Stimulated activated CD8-positive, alpha-beta memory T cell treated with anti-CD3 and anti-CD28 coated beads, Interleukin-15, amount 100 ng/mL, for 24 hours (primary cell): Measurements from ENCODE around the gene AOAH.
"Not testable (repeated sequence)": the region's sequence is repeated elsewhere in the genome, so short reads cannot be mapped to it uniquely, and the experiment has no call there.

Experiments
- DNase-seq: peaks from one replicate; pipeline ENCODE4 v3.0.0-alpha.2; 2020; ENCODE audit warnings: low read depth

AOAH gene

DNA sequence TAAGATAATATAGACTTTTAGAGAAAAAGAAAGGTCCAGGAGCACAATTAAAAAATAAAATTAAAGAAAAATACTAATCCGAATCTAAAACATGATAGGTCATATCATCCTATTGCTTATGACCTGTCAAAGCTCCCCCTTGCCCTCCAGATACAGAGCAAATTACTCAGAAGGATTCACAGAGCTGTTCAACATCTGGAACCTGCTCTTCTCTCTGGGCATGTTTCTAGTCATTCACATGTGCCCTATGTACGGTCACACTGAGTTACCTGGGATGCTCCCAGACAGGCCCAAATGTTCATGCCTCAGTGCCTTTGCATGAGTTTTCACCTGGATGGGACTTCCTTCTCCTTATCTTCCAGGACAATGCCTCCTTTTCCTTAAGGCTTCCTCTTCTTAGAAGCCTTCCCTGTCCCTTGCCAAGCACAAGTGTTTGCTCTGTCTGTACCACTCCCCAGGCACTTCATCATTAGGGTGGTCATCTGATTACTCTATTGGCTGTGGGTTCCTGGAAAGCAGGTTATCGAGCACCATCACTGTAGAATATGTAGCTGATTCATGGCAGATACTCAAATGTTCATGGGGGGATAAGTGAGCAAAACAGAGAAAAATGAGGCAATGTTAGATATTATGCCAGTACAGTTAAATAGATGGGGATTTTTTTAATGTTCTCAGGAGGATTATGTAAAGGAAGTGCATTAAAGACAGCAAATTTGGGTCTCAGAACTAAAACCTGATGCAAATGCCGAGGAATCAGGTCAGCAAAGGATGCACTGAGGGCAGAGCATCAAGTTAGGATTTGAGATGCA, 12.0 kb upstream of the AOAH start:
- DNase-seq, result no peak

GRCh38 chr7:36735172-36735571, 10.9 kb upstream of the AOAH start:
- no peak for DNase-seq

DNA sequence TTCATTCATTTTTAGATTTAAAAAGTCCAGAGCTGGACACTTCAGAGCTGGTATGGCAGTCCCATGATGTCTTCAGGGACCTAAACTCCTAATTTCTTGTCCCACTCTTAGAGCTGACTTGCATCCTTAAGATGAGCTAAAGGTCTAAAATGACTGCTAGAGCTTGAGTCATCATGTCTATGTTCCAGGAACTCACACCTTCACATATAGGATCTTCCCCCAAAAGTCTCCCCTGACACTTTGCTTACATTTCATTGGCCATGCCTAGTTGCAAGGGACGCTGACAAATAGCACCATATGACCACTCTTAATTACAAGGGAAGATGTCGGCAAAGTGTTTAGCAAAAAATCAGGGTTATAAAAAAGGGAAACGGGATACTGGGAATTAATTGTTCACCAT, 10.4 kb upstream of the AOAH start:
- DNase-seq, result no peak

- no peak for DNase-seq
These were observed 9.1 kb upstream of the AOAH start for GRCh38 chr7:36733411-36733810.

GRCh38 chr7:36732806-36733205, 8.5 kb upstream of the AOAH start:
- no peak for DNase-seq

GRCh38 chr7:36730046-36730445, 5.8 kb upstream of the AOAH start:
- DNase-seq, result no peak

- DNase-seq, result no peak
These were observed 3.8 kb upstream of the AOAH start for GRCh38 chr7:36728143-36728542.

DNA sequence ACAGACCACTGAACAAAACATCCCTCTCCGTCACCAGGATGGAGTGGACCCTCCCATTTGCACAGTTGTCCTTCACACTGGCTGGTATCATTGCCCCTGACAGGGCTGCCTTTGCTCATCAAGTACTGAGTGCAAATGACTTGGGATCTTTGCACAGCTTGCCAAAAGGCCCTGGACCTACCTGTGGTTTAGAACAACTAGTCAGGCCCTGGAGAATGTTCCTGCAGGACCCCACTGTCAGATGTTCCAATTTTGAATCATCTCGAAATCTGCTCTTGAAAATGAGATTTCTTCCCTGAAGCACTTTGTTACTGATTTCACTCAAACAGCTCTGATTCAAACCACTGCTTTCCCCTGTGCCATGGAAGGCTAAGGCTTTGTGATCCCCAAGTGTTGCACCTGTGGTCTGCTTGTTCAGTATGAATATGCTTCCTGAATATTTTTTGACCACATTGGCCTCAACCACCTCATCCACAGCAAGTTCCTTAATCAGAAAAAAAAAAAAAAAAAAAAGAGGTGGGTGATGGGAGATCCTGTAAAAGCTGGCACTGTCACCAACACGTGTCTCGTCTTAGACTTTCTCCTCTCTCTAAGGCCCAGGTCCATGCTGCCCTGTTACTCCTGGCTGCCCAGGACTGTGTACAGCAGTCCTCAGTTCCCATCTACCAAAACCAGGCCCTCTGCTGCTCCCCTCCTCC, 2.7 kb upstream of the AOAH start:
- no peak for DNase-seq

GRCh38 chr7:36726311-36726710, 2.0 kb upstream of the AOAH start:
- no peak for DNase-seq

GRCh38 chr7:36724996-36725395, 702 bp upstream of the AOAH start:
- DNase-seq, result no peak

DNA sequence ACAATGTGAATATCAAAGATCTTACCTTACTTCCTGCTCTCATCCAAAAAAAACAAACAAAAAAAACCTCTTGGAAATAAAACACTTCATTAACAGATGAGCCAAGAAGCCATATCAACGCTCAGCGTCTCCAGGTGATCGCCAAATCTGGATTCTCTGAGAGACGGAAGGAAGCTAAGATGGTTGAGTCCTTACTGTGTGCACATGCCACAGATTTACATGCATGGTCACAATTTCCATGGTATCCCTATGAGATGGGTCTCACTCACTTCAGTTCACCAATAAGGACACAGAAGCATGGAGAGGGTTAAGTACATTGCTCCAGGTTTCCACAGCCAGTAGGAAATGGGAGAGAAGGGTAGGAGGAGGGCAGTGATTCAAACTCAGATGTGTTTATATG, 1.0 kb downstream of the AOAH start:
- DNase-seq, result no peak

GRCh38 chr7:36719083-36719632, 5.1 kb downstream of the AOAH start:
- no peak for DNase-seq

GRCh38 chr7:36717586-36717985, 6.7 kb downstream of the AOAH start:
- DNase-seq, result no peak

- DNase-seq, result not testable (repeated sequence)
These were observed 7.5 kb downstream of the AOAH start for GRCh38 chr7:36716802-36717201.

DNA sequence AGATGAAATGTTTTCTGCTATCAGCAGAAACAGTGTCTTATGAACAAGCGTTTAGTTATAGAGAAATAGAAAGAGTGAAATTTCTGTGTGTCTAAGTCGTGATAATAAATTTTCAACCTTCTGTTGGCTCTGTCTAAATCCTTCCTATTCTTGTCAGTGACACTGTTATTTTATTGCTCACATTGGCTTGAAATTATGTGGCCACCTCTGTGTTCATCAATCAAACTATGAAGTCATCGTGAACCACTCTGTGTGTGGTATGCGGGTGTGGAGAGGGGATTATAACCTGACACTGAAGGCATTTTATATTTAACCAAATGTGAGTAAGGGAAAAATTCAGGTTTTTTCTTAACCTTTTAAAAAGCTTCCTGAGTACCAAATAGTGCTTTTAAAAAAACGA, 12.3 kb downstream of the AOAH start:
- no peak for DNase-seq

- no peak for DNase-seq
These were observed 13.0 kb downstream of the AOAH start for GRCh38 chr7:36711256-36711655.

GRCh38 chr7:36710186-36710791, 14.0 kb downstream of the AOAH start:
- no peak for DNase-seq

DNA sequence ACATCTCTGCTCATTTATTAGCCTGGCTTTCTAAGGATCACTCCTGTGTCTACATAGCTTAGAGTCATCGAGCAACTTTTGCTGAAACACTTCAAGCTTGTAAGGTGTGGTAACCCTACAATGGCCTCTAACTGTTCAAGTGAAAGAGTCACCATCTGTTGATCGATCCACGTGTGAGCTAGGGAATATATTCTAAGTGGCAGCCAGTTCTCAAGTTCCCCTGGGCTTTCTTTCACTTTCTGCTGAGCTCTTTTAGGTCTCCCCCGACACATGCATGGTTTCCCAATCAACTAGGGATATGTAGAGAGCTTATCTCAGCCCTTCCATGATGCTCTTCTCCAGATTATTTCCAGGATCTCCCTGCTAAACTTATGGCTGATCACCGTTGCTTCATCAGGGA, 15.5 kb downstream of the AOAH start:
- no peak for DNase-seq

DNA sequence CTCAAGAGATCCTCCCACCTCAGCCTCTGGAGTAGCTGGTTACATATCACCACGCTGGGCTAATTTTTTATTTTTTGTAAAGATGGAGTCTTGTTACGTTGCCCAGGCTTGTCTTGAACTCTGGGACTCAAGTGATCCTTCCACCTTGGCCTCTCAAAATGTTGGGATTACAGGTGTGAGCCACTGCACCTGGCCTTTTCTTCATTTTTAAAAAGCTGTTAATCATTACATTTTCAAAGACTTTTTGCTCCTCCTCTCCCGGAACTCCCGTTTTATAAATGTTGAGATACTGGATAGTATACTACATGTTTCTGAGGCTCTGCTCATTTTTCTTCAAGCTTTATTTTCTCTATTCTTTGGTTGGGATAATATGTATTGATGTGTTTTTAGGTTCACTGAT, 16.4 kb downstream of the AOAH start:
- no peak for DNase-seq

DNA sequence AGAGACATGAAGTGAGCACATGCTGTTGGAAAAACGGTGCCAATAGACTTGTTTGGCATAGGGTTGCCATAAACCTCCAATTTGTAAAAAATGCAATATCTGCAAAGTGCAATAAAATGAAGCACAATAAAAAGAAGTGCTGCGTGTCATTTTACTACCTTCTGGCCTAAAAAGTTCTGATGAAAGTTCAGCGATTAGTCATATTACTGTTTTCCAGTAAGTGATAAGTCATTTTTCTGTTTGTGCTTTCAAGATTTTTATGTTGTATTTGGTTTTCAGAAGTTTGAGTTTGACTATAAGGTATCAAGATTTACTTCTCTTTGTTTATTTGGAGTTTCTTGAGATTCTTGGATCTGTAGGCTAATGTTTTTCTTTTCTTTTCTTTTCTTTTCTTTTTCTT, 16.8 kb downstream of the AOAH start:
- DNase-seq, result no peak

DNA sequence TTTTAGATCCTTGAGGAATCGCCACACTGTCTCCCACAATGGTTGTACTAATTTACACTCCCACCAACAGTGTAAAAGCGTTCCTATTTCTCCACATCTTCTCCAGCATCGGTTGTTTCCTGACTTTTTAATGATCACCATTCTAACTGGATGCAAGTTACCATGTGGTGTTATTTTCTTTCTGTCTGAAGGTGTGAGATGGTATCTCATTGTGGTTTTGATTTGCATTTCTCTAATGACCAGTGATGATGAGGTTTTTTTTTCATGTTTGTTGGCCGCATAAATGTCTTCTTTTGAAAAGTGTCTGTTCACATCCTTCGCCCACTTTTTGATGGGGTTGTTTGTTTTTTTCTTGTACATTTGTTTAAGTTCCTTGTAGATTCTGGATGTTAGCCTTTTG, 20.4 kb downstream of the AOAH start:
- not testable (repeated sequence) for DNase-seq

DNA sequence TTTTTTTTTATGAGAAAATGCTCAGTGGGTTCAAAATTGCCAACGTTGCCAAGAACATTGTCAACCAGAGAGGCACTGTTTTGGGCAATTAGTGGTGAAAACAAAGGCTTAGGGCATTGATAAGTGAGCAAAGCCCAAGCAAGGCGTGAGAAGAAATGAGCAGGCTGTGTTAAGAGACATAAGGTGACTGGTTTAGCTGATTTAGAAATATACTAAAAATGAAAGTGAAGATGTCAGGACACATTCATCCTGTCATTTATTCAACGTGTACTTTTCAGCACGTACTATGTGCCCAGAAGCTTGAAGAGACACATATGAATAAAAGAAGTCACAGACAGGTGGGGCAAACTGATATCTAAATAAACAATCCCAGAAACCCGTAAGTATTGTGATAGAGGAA, 31.8 kb downstream of the AOAH start:
- DNase-seq, result no peak

GRCh38 chr7:36691983-36692382, 32.3 kb downstream of the AOAH start:
- no peak for DNase-seq
